Transverse colon (tissue), 4 donors: ENCODE measurements around the gene SGO2. TPM values are rescaled to one million over a fixed set of nuclear protein-coding genes. Genes with fewer than 3 reads are reported as not detected.

Experiments
- DNase-seq: peaks from one replicate; pipeline ENCODE4 v3.0.0-alpha.2; 2019
- H3K27ac ChIP-seq, 4 donors: fragments of 200-600 bp; sonication (generic); 2 replicates each; pipeline ENCODE4 v1.5.1; 2016 to 2018; ENCODE audit warnings: inconsistent platforms in 4 of 4
- H3K27me3 ChIP-seq: fragments of 200-600 bp; sonication (generic); 2 replicates; pipeline ENCODE4 v1.5.1; 2017; ENCODE audit warnings: inconsistent platforms
- H3K36me3 ChIP-seq, 4 donors: fragments of 200-600 bp; sonication (generic); 2 replicates each; pipeline ENCODE4 v1.5.1; 2017 to 2019; ENCODE audit warnings: inconsistent platforms in 4 of 4
- H3K4me1 ChIP-seq, 4 donors: fragments of 200-600 bp; sonication (generic); 2 replicates each; pipeline ENCODE4 v1.5.1; 2017 to 2020; ENCODE audit warnings: inconsistent platforms in 4 of 4
- H3K4me3 ChIP-seq, 4 donors: fragments of 200-600 bp; sonication (generic); 1 replicate in 1 of 4; 2 replicates in 3 of 4; pipeline versions ENCODE4 v1.5.1 to v1.6.1; 2017 to 2019; ENCODE audit warnings: inconsistent platforms in 4 of 4
- H3K9me3 ChIP-seq, 2 donors: fragments of 200-600 bp; sonication (generic); 2 replicates each; pipeline ENCODE4 v1.5.1; 2017 to 2019; ENCODE audit warnings: inconsistent platforms in 2 of 2
- CTCF ChIP-seq, 5 experiments: fragments of 200-600 bp in 3 of 5; fragments of 450-650 bp in 2 of 5; sonication (generic) in 3 of 5; IDR thresholded peaks; 1 replicate in 2 of 5; 2 replicates in 3 of 5; pipeline ENCODE4 v1.5.1; 2016 to 2017; ENCODE audit warnings: antibody characterized with exemption in 5 of 5, inconsistent platforms in 3 of 5, mild to moderate bottlenecking in 2 of 5, moderate library complexity in 1 of 5
- EP300 ChIP-seq: sonication (generic); formaldehyde crosslinking; IDR thresholded peaks from one replicate; pipeline ENCODE4 v1.6.1; 2017; ENCODE audit warnings: antibody characterized with exemption, low read depth
- POLR2A ChIP-seq: fragments of 450-650 bp; IDR thresholded peaks from one replicate; pipeline ENCODE4 v1.6.1; 2016; ENCODE audit warnings: antibody characterized with exemption, mild to moderate bottlenecking, moderate library complexity
- POLR2AphosphoS5 ChIP-seq, 3 donors: sonication (generic); formaldehyde crosslinking; IDR thresholded peaks; one replicate each; pipeline ENCODE4 v1.6.1; 2016; ENCODE audit warnings: antibody characterized with exemption in 3 of 3
- WGBS, 2 donors: methylation state at CpG; one replicate each; pipeline ENCODE4 v1.1.5; 2018; ENCODE audit warnings: low coverage in 1 of 2; 5-methylcytosine and 5-hydroxymethylcytosine counted together
- in situ Hi-C, 4 donors: fragments of 200-750 bp; cut with MboI; loops; one replicate each; pipeline versions ENCODE4 v1.15.0 to v1.15.1; 2017; ENCODE audit warnings: low sequenced_read_pairs in 3 of 4, low pct_ligation_motif_present in 1 of 4, low pct_unique_long_range_greater_than_20kb in 1 of 4
- intact Hi-C: fragments of 100-400 bp; cut with DNase I; formaldehyde crosslinking; loops from one replicate; pipeline ENCODE4 v1.15.1; 2023; ENCODE audit warnings: low total_unique reads
- total RNA-seq, 4 donors: library from RNA; depleted of rRNA; stranded (reverse); fragments of >200 nt; gene quantifications; one replicate each; pipeline ENCODE4 v1.1.0, GENCODE V29; 2016

The SGO2 gene
- total RNA-seq, 4 donors from 2014 or later, result 0.75 to 4.8 (median 2.9) TPM

DNA sequence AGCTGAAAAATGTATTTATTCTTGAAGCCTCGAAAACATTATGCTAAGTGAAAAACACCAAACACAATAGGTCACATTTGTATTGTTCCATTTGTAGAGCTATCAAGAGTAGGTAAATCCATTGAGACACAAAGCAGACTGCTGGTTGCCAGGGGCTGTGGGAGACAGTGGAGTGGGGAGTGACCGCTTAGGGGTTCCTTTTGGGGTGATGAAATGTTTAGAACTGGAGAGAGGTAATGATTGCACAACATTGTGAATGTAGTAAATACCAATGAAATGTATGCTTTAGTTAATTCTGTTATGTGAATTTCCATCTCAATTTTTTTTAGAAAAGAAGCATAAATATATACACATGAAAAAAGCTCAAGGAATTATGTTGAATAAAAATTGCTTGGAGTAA, 32.0 kb upstream of the SGO2 start:
- H3K27me3 ChIP-seq, result no peaks in the 10 kb centered on the region
- peaks cover 0 to 70% (median 24%) of the 10 kb centered on the region in 4 donors for H3K36me3 ChIP-seq
- H3K4me3 ChIP-seq, result no peak overlapping the region
- H3K27ac ChIP-seq, result no peak overlapping the region
- H3K9me3 ChIP-seq, result no peaks in the 10 kb centered on the region
- WGBS, 2 donors, result 80 to 92% methylated on average over 2 of the region's 2 CpGs
- DNase-seq, result no peak
- in situ Hi-C loops, result no loop called here
- no peaks in the 10 kb centered on the region for H3K4me1 ChIP-seq
- TF ChIP-seq POLR2A, result no peak
- intact Hi-C loops, result no loop called here

DNA sequence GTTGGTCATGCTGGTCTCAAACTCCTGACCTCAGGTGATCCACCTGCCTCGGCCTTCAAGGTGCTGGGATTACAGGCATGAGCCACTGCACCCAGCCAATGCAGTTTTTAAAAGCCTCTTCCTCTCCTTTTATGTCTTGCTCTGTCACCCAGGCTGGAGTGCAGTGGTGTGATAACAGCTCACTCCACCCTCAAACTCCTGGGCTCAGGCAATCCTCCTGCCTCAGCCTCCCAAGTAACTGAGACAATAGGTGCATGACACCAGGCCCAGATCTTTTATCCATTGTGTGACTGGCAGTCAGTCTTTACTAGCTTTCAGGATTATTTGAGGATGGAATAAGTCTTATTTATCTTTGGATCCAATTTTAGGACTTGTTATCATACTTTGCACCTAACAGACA, 29.3 kb upstream of the SGO2 start:
- peaks cover 0 to 51% (median 14%) of the 10 kb centered on the region in 4 donors for H3K36me3 ChIP-seq
- no peak for DNase-seq
- intact Hi-C loops (no loop called here), in situ Hi-C loops (no loop called here)
- no peaks in the 10 kb centered on the region for H3K4me1 ChIP-seq
- no peaks in the 10 kb centered on the region for H3K27me3 ChIP-seq
- no peak overlapping the region for H3K4me3 ChIP-seq
- no peak overlapping the region for H3K27ac ChIP-seq
- 100% methylated on average over 1 of the region's 1 CpG; no CpG with 5 or more reads in 1 of the 2 donors for WGBS, 2 donors
- no peaks in the 10 kb centered on the region for H3K9me3 ChIP-seq
- TF ChIP-seq POLR2AphosphoS5 (IDR thresholded peaks at IDR 0.05) (no peak), EP300 (no peak), CTCF (IDR thresholded peaks at IDR 0.05) (no peak), POLR2A (no peak)

- WGBS, 2 donors, result 92 to 100% methylated on average over 2 of the region's 2 CpGs
- no peak for DNase-seq
- Histone ChIP-seq H3K4me3 (no peak overlapping the region), H3K27me3 (no peaks in the 10 kb centered on the region), H3K4me1 (no peaks in the 10 kb centered on the region), H3K9me3 (no peaks in the 10 kb centered on the region), H3K36me3 (peaks cover 0 to 46% (median 10%) of the 10 kb centered on the region in 4 donors), H3K27ac (no peak overlapping the region)
- TF ChIP-seq EP300, result no peak
- TF ChIP-seq POLR2A, result no peak
- no peak for TF ChIP-seq POLR2AphosphoS5 (IDR thresholded peaks at IDR 0.05)
- TF ChIP-seq CTCF (IDR thresholded peaks at IDR 0.05), result no peak
- in situ Hi-C loops, result no loop called here
- intact Hi-C loops, result no loop called here
Measured at GRCh38 chr2:200498402-200499162, 27.4 kb upstream of the SGO2 start.

DNA sequence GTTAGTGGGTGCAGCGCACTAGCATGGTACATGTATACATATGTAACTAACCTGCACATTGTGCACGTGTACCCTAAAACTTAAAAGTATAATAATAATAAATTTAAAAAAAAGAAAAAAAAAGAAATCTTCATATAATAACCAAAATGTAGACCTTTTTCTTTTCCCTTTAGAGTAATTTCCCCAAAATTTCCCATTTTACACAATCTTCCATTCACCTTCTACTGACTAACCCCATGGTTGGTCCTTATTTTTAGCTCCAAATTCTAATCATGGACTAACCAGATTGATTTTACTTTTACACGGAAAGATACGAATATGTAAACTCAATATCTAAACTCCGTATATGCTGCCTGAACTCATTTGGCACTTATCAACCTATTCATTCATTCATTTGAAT, 23.8 kb upstream of the SGO2 start:
- DNase-seq, result no peak
- TF ChIP-seq POLR2A, result no peak
- no peak for TF ChIP-seq POLR2AphosphoS5 (IDR thresholded peaks at IDR 0.05)
- TF ChIP-seq EP300, result no peak
- no peak for TF ChIP-seq CTCF (IDR thresholded peaks at IDR 0.05)
- Histone ChIP-seq H3K9me3 (no peaks in the 10 kb centered on the region), H3K36me3 (peaks cover 0 to 30% (median 7%) of the 10 kb centered on the region in 4 donors), H3K27me3 (no peaks in the 10 kb centered on the region), H3K27ac (no peak overlapping the region), H3K4me1 (peaks cover 0 to 6% (median 0%) of the 10 kb centered on the region in 4 donors), H3K4me3 (no peak overlapping the region)
- in situ Hi-C loops, result no loop called here
- 96 to 97% methylated on average over 4 to 5 of the region's 5 CpGs for WGBS, 2 donors
- intact Hi-C loops, result no loop called here

DNA sequence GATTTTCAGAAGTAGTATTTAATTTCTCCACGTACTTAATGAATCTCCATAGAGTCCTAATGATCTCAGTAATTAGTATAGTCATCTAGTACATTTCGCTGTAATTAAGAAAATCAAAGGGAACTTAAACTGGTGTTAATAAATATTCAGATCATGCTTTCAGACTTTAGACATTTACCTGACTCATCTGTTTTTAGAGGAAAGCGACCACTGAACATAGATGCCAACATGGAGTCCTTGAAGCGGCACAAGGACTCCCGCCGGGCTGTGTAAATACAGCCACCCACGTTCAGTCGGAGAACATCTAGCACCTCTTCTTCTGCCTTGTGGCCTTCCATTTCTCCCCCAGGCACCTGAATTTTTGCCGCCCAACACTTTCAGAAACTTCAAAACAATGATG, 19.3 kb upstream of the SGO2 start:
- peak overlapping the region in 1 of 4 donors; percentile 20 for H3K27ac ChIP-seq
- in situ Hi-C loops (no loop called here), intact Hi-C loops (no loop called here)
- H3K9me3 ChIP-seq, result no peaks in the 10 kb centered on the region
- no peak for DNase-seq
- H3K4me1 ChIP-seq, result peaks cover 4 to 30% (median 13%) of the 10 kb centered on the region in 4 donors
- 83 to 91% methylated on average over 8 to 9 of the region's 9 CpGs for WGBS, 2 donors
- TF ChIP-seq POLR2AphosphoS5 (IDR thresholded peaks at IDR 0.05) (no peak), EP300 (no peak), CTCF (IDR thresholded peaks at IDR 0.05) (no peak), POLR2A (no peak)
- no peaks in the 10 kb centered on the region for H3K27me3 ChIP-seq
- peaks cover 0 to 11% (median 4%) of the 10 kb centered on the region in 4 donors for H3K36me3 ChIP-seq
- no peak overlapping the region for H3K4me3 ChIP-seq
